ENCODE measurements around the gene SAP30BP. TPM values are rescaled to one million over a fixed set of nuclear protein-coding genes. Genes with fewer than 3 reads are reported as not detected.

The SAP30BP gene
- total RNA-seq, 5 donors from 2014 or later (not counting 1 experiment from before 2014, with no cell fraction given): 124 to 191 (median 128) TPM

DNA sequence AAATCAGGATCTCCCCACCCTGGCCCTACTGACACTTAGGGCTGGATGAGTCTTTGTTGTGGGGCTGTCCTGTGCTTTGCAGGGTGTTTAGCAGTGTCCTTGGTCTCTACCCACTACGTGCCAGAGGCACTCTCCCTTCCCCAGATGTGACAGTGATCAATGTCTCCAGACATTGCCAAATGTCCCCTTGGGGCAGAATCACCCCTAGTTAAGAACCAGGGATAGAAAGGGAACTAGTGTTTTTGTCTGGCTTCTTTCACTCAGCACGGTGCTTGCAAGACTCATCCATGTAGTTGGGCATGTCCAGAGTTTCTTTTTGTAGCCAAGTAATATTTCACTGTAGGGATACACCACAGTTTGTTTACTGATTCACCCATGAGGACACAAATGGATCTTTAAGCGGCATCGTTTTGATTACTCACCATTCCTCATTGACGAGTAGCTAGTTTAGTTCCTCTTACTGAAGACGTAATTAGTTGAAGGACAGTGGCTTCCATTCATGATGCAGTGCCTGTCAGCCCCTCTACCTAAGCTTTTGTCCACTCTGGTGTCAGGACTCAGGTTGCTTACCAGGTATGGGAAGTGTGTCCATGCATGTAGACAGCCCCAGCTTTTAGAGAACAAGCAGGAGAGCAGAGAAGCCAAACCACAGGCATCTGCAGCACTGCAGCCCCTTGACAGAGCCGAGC, 28.1 kb downstream of the SAP30BP start:
- Histone ChIP-seq H3K27ac (ENCODE audit: low read length) (no peak overlapping the region), H3K4me1 (ENCODE audit: control insufficient read depth in 1 of 2, extremely low read depth in 1 of 2, insufficient read depth in 2 of 2, low read length in 2 of 2) (peaks cover 10 to 18% of the 10 kb centered on the region in 2 experiments), H3K36me3 (ENCODE audit: control insufficient read depth in 2 of 2, extremely low read depth in 1 of 2, insufficient read depth in 1 of 2, low read length in 1 of 2) (peaks cover 9 to 83% of the 10 kb centered on the region in 2 donors), H3K4me3 (ENCODE audit: control insufficient read depth in 1 of 2, extremely low read depth in 1 of 2, low read length in 1 of 2) (no peak overlapping the region), H3K27me3 (replicated peaks in 1 of 2; ENCODE audit: control insufficient read depth in 2 of 2, extremely low read depth in 1 of 2, insufficient read depth in 2 of 2, low read length in 1 of 2) (no peaks in the 10 kb centered on the region), H3K9me3 (no peaks in the 10 kb centered on the region)
- Mint-ChIP-seq H3K36me3 (peaks cover 38% of the 10 kb centered on the region), H3K27ac (no peak overlapping the region), H3K9me3 (no peaks in the 10 kb centered on the region), H3K4me3 (no peak overlapping the region), H3K27me3 (no peaks in the 10 kb centered on the region), H3K4me1 (peaks cover 15 to 18% (median 17%) of the 10 kb centered on the region in 3 donors)
- 94% methylated on average over 6 of the region's 7 CpGs for WGBS (ENCODE audit: insufficient coverage)
- DNase-seq (no peak), ATAC-seq (replicated peaks in 1 of 4) (no peak)
- ChIA-PET CTCF (interaction anchor here in 1 of 2 donors (0.6 kb wide), 1 partner anchor 711 kb away, joined by 5 read pairs; no protein-coding TSS in a partner anchor), POLR2A (interaction anchor here (0.6 kb wide), 3 partner anchors 13 to 17 kb away, joined by 3 to 6 read pairs (median 3); no protein-coding TSS in a partner anchor)

DNA sequence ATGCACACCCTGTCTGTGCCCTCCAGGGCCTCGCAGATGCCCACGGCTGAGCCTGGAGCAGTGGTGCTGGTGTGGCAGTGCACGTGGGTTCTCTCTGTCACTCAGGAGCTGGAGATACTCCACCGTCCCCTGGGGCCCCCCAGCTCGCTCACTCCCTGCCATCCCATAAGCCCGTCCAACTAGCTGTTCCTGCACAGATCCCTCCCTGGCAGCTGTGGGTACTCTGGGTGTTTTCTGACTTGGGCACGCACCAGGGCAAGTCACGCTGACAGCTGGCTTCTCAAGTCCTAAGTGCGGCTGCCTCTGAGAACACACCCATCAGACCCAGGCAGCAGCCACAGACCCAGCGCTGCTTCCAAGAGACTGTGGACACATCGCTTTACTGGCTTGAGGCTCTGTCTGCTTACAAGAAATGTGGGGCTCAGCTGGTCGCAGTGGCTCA, 28.7 kb downstream of the SAP30BP start:
- H3K9me3 ChIP-seq: no peaks in the 10 kb centered on the region
- H3K27ac Mint-ChIP-seq: no peak overlapping the region
- no peak overlapping the region for H3K4me3 ChIP-seq (ENCODE audit: control insufficient read depth in 1 of 2, extremely low read depth in 1 of 2, low read length in 1 of 2)
- peaks cover 4 to 12% of the 10 kb centered on the region in 2 experiments for H3K4me1 ChIP-seq (ENCODE audit: control insufficient read depth in 1 of 2, extremely low read depth in 1 of 2, insufficient read depth in 2 of 2, low read length in 2 of 2)
- WGBS (ENCODE audit: insufficient coverage): 97% methylated on average over 11 of the region's 12 CpGs
- no peak for DNase-seq
- ATAC-seq (replicated peaks in 1 of 4): no peak
- peaks cover 9 to 85% of the 10 kb centered on the region in 2 donors for H3K36me3 ChIP-seq (ENCODE audit: control insufficient read depth in 2 of 2, extremely low read depth in 1 of 2, insufficient read depth in 1 of 2, low read length in 1 of 2)
- H3K36me3 Mint-ChIP-seq: peaks cover 43% of the 10 kb centered on the region
- ChIA-PET POLR2A (interaction anchor here in 1 of 2 donors (0.6 kb wide), 1 partner anchor 15 kb away, joined by 3 read pairs; no protein-coding TSS in a partner anchor), CTCF (interaction anchor here in 1 of 2 donors (0.6 kb wide), 1 partner anchor 710 kb away, joined by 5 read pairs; no protein-coding TSS in a partner anchor)
- no peak overlapping the region for H3K4me3 Mint-ChIP-seq
- peaks cover 9 to 12% (median 12%) of the 10 kb centered on the region in 3 donors for H3K4me1 Mint-ChIP-seq
- no peak overlapping the region for H3K27ac ChIP-seq (ENCODE audit: low read length)
- no peaks in the 10 kb centered on the region for H3K27me3 ChIP-seq (replicated peaks in 1 of 2; ENCODE audit: control insufficient read depth in 2 of 2, extremely low read depth in 1 of 2, insufficient read depth in 2 of 2, low read length in 1 of 2)
- no peaks in the 10 kb centered on the region for H3K9me3 Mint-ChIP-seq
- H3K27me3 Mint-ChIP-seq: no peaks in the 10 kb centered on the region

DNA sequence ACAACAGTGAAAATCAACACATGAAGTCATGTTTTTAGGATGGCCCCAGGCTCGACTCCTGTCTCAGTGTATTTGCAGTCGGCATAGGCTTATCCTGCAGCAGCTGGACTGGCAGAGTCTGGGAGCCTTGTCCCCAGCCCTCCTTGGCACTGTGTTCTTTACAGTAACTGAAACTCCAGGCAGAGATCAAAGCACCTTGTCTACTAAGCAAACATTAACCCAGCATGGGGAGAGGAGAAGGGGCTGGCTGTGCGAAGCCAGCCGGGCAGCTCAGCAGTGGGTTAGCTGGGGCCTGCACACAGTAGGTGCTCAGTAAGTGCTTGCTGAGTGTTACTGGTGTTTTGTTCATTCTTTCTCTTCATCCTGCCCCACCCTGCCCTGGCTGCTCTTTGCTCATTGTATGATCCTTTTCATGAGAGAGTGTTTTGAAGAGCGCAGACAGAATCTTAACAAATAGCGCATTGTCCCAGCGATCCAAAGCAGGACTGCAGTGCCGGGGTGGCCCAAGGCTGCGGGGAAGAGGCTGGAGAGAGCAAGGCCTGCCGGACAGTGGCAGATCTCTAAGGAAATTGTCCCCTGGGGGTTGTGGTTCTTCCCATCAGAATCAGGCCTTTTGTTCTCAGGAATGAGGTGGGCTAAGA, 30.6 kb downstream of the SAP30BP start:
- H3K4me3 Mint-ChIP-seq: no peak overlapping the region
- DNase-seq: no peak
- Histone ChIP-seq H3K27me3 (replicated peaks in 1 of 2; ENCODE audit: control insufficient read depth in 2 of 2, extremely low read depth in 1 of 2, insufficient read depth in 2 of 2, low read length in 1 of 2) (no peaks in the 10 kb centered on the region), H3K4me3 (ENCODE audit: control insufficient read depth in 1 of 2, extremely low read depth in 1 of 2, low read length in 1 of 2) (no peak overlapping the region), H3K27ac (ENCODE audit: low read length) (no peak overlapping the region), H3K36me3 (ENCODE audit: control insufficient read depth in 2 of 2, extremely low read depth in 1 of 2, insufficient read depth in 1 of 2, low read length in 1 of 2) (peaks cover 18 to 87% of the 10 kb centered on the region in 2 donors), H3K4me1 (ENCODE audit: control insufficient read depth in 1 of 2, extremely low read depth in 1 of 2, insufficient read depth in 2 of 2, low read length in 2 of 2) (no peaks in the 10 kb centered on the region), H3K9me3 (no peaks in the 10 kb centered on the region)
- CTCF ChIA-PET: interaction anchor here in 1 of 2 donors (0.5 kb wide), 1 partner anchor 25 kb away, joined by 3 read pairs; no protein-coding TSS in a partner anchor
- POLR2A ChIA-PET: interaction anchor here in 1 of 2 donors (0.6 kb wide), 1 partner anchor 669 kb away, joined by 3 read pairs; no protein-coding TSS in a partner anchor
- no peaks in the 10 kb centered on the region for H3K9me3 Mint-ChIP-seq
- ATAC-seq (replicated peaks in 1 of 4): no peak
- no peaks in the 10 kb centered on the region for H3K27me3 Mint-ChIP-seq
- peaks cover 0 to 2% (median 0%) of the 10 kb centered on the region in 3 donors for H3K4me1 Mint-ChIP-seq
- WGBS (ENCODE audit: insufficient coverage): 94% methylated on average over 8 of the region's 10 CpGs
- peaks cover 53% of the 10 kb centered on the region for H3K36me3 Mint-ChIP-seq
- H3K27ac Mint-ChIP-seq: no peak overlapping the region

DNA sequence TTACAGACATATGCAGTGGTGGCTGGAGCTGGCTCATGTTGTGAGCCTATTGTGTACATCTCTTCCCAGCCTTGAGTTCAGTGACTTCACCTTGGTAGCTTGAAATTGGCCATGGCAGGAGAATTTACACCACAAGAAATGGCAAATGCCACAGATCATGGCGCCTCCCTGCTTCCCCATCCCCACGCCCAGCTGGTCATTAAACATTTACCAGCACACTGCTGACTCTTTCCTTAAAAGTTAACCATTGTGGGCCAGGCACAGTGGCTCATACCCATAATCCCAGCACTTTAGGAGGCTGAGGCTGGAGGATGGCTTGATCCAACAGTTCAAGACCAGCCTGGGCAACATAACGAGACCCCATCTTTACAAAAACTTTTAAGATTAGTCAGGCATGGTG, 31.5 kb downstream of the SAP30BP start:
- DNase-seq: no peak
- no peak overlapping the region for H3K4me3 ChIP-seq (ENCODE audit: control insufficient read depth in 1 of 2, extremely low read depth in 1 of 2, low read length in 1 of 2)
- no peaks in the 10 kb centered on the region for H3K9me3 ChIP-seq
- no peaks in the 10 kb centered on the region for H3K4me1 ChIP-seq (ENCODE audit: control insufficient read depth in 1 of 2, extremely low read depth in 1 of 2, insufficient read depth in 2 of 2, low read length in 2 of 2)
- WGBS (ENCODE audit: insufficient coverage): 100% methylated on average over 2 of the region's 3 CpGs
- ChIA-PET POLR2A (no interaction called here), CTCF (interaction anchor here in 1 of 2 donors (0.5 kb wide), 1 partner anchor 24 kb away, joined by 3 read pairs; no protein-coding TSS in a partner anchor)
- Mint-ChIP-seq H3K27ac (no peak overlapping the region), H3K4me1 (peaks cover 0 to 2% (median 0%) of the 10 kb centered on the region in 3 donors), H3K36me3 (peaks cover 53% of the 10 kb centered on the region), H3K4me3 (no peak overlapping the region), H3K27me3 (no peaks in the 10 kb centered on the region), H3K9me3 (no peaks in the 10 kb centered on the region)
- H3K36me3 ChIP-seq (ENCODE audit: control insufficient read depth in 2 of 2, extremely low read depth in 1 of 2, insufficient read depth in 1 of 2, low read length in 1 of 2): peaks cover 23 to 87% of the 10 kb centered on the region in 2 donors
- H3K27me3 ChIP-seq (replicated peaks in 1 of 2; ENCODE audit: control insufficient read depth in 2 of 2, extremely low read depth in 1 of 2, insufficient read depth in 2 of 2, low read length in 1 of 2): no peaks in the 10 kb centered on the region
- no peak for ATAC-seq (replicated peaks in 1 of 4)
- H3K27ac ChIP-seq (ENCODE audit: low read length): no peak overlapping the region

DNA sequence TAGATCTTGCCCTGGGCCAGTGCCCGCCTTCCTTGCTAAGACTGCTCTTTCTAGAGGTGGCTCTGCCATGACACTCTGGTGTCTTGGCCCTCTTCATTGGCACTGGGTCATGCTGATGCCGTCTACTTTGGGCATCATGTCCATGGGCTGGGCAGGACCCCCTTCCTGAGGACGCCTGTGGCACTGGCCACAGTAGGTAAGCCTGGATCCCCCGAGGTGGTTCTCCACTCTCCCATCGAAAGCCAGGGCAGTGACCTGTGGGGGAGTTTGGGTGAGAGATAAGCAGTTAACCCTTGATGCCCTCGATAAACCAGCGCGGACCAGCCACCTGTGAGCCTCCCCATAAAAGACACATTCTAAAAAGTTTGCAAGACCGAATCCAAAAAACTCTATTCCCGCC, 34.1 kb downstream of the SAP30BP start:
- Histone ChIP-seq H3K4me3 (ENCODE audit: control insufficient read depth in 1 of 2, extremely low read depth in 1 of 2, low read length in 1 of 2) (no peak overlapping the region), H3K27ac (ENCODE audit: low read length) (no peak overlapping the region), H3K9me3 (no peaks in the 10 kb centered on the region), H3K27me3 (replicated peaks in 1 of 2; ENCODE audit: control insufficient read depth in 2 of 2, extremely low read depth in 1 of 2, insufficient read depth in 2 of 2, low read length in 1 of 2) (no peaks in the 10 kb centered on the region), H3K4me1 (ENCODE audit: control insufficient read depth in 1 of 2, extremely low read depth in 1 of 2, insufficient read depth in 2 of 2, low read length in 2 of 2) (no peaks in the 10 kb centered on the region), H3K36me3 (ENCODE audit: control insufficient read depth in 2 of 2, extremely low read depth in 1 of 2, insufficient read depth in 1 of 2, low read length in 1 of 2) (peaks cover 22 to 88% of the 10 kb centered on the region in 2 donors)
- Mint-ChIP-seq H3K9me3 (no peaks in the 10 kb centered on the region), H3K4me3 (no peak overlapping the region), H3K4me1 (no peaks in the 10 kb centered on the region), H3K27me3 (no peaks in the 10 kb centered on the region), H3K27ac (no peak overlapping the region), H3K36me3 (peaks cover 51% of the 10 kb centered on the region)
- ChIA-PET CTCF (no interaction called here), POLR2A (no interaction called here)
- no peak for ATAC-seq (replicated peaks in 1 of 4)
- 97% methylated on average over 8 of the region's 10 CpGs for WGBS (ENCODE audit: insufficient coverage)
- DNase-seq: no peak

DNA sequence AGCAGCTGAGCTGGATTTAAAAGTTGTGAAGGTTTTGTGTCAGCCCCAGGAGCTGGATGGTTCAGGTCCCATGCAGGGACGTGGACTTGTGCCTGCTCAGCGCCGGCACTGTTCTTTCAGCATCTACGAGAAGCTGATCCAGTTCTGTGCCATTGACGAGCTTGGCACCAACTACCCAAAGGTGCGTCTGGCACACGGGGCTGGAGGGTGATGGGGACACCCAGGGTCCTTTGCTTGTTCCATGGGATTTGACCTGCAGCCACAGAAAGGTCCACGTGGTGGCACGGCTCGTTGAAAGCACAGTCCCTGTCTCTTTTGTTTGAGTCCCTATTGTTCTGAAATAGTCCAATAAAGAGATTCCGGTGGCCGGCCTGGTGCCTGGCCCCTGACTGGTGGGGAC, 36.1 kb downstream of the SAP30BP start:
- Histone ChIP-seq H3K27me3 (replicated peaks in 1 of 2; ENCODE audit: control insufficient read depth in 2 of 2, extremely low read depth in 1 of 2, insufficient read depth in 2 of 2, low read length in 1 of 2) (no peaks in the 10 kb centered on the region), H3K27ac (ENCODE audit: low read length) (no peak overlapping the region), H3K36me3 (ENCODE audit: control insufficient read depth in 2 of 2, extremely low read depth in 1 of 2, insufficient read depth in 1 of 2, low read length in 1 of 2) (peaks cover 22 to 94% of the 10 kb centered on the region in 2 donors), H3K4me3 (ENCODE audit: control insufficient read depth in 1 of 2, extremely low read depth in 1 of 2, low read length in 1 of 2) (no peak overlapping the region), H3K4me1 (ENCODE audit: control insufficient read depth in 1 of 2, extremely low read depth in 1 of 2, insufficient read depth in 2 of 2, low read length in 2 of 2) (no peaks in the 10 kb centered on the region), H3K9me3 (no peaks in the 10 kb centered on the region)
- Mint-ChIP-seq H3K4me3 (no peak overlapping the region), H3K27me3 (no peaks in the 10 kb centered on the region), H3K4me1 (no peaks in the 10 kb centered on the region), H3K27ac (no peak overlapping the region), H3K36me3 (peaks cover 62% of the 10 kb centered on the region), H3K9me3 (no peaks in the 10 kb centered on the region)
- CTCF ChIA-PET: interaction anchor here in 1 of 2 donors (1.0 kb wide), 1 partner anchor 44 kb away, joined by 3 read pairs; no protein-coding TSS in a partner anchor
- WGBS (ENCODE audit: insufficient coverage): 99% methylated on average over 12 of the region's 12 CpGs
- ATAC-seq (replicated peaks in 1 of 4) (no peak), DNase-seq (no peak)
- POLR2A ChIA-PET: no interaction called here

Measured in T-cell (primary cell).